Heart right ventricle (tissue), 16 donors: ENCODE measurements around the gene RBM24. TPM values are rescaled to one million over a fixed set of nuclear protein-coding genes. Genes with fewer than 3 reads are reported as not detected.

Experiments
- ATAC-seq, 8 donors: fragments of 200-7000 bp; cut with Tn5 transposase; one replicate each; pipeline ENCODE4 v1.9.1; 2020; ENCODE audit warnings: mild to moderate bottlenecking in 8 of 8, moderate library complexity in 8 of 8, moderate number of reproducible peaks in 1 of 8
- DNase-seq, 2 donors: peaks; one replicate each; pipeline ENCODE4 v3.0.0-alpha.2; 2020
- H3K27ac ChIP-seq, 10 donors: fragments of 200-600 bp; sonication (generic) in 2 of 10; one replicate each; pipeline versions ENCODE4 v1.5.0 to v1.8.0; 2020 to 2022; ENCODE audit warnings: mild to moderate bottlenecking in 3 of 10
- H3K27me3 ChIP-seq, 7 donors: fragments of 200-600 bp; one replicate each; pipeline ENCODE4 v1.8.0; 2021 to 2022; ENCODE audit warnings: mild to moderate bottlenecking in 2 of 7
- H3K36me3 ChIP-seq, 9 donors: fragments of 200-600 bp; sonication (generic) in 1 of 9; one replicate each; pipeline versions ENCODE4 v1.5.0 to v1.8.0; 2020 to 2022; ENCODE audit warnings: mild to moderate bottlenecking in 2 of 9
- H3K4me1 ChIP-seq, 9 donors: fragments of 200-600 bp; sonication (generic) in 1 of 9; one replicate each; pipeline versions ENCODE4 v1.5.0 to v1.8.0; 2020 to 2022; ENCODE audit warnings: mild to moderate bottlenecking in 4 of 9
- H3K4me3 ChIP-seq, 10 donors: fragments of 200-600 bp; sonication (generic) in 2 of 10; one replicate each; pipeline versions ENCODE4 v1.5.0 to v1.8.0; 2020 to 2022; ENCODE audit warnings: mild to moderate bottlenecking in 7 of 10, moderate library complexity in 2 of 10
- H3K9me3 ChIP-seq, 11 donors: fragments of 200-600 bp in 10 of 11; sonication (generic) in 2 of 11; one replicate each; pipeline versions ENCODE4 v1.5.0 to v1.8.0; 2013 to 2022; ENCODE audit warnings: mild to moderate bottlenecking in 2 of 11, control low read depth in 1 of 11, moderate library complexity in 1 of 11
- CTCF ChIP-seq, 9 donors: fragments of 200-600 bp; sonication (generic) in 2 of 9; IDR thresholded peaks; one replicate each; pipeline versions ENCODE4 v1.5.0 to v1.8.0; 2021 to 2022; ENCODE audit warnings: antibody characterized with exemption in 9 of 9, mild to moderate bottlenecking in 5 of 9, moderate library complexity in 1 of 9
- WGBS, 2 donors: extraction: QIAGEN DNeasy Blood & Tissue Kit; methylation state at CpG; one replicate each; pipeline ENCODE4 v1.1.7; 2013; ENCODE audit warnings: inconsistent platforms in 1 of 2; 5-methylcytosine and 5-hydroxymethylcytosine counted together
- intact Hi-C, 10 donors: fragments of 100-400 bp; cut with DNase I; formaldehyde crosslinking; loops; one replicate each; pipeline versions ENCODE4 v1.11.1 to v1.14.2; 2022
- polyA plus RNA-seq, 2 donors: library from polyadenylated mRNA; stranded (reverse); fragments of 200-250 nt; gene quantifications; one replicate each; pipeline ENCODE4 v1.2.3, GENCODE V29; 2013
- total RNA-seq, 10 donors: library from RNA; stranded (reverse); fragmentation: NEBNext Ultra II Directional in 3 of 10; extraction: Animal tissue kit (Norgen Biotek cat#: 25700) in 3 of 10; gene quantifications; one replicate each; pipeline versions ENCODE4 v1.2.1 to v1.2.4, GENCODE V29; 2021 to 2023
- donor health status: Arrhythmogenic right ventricular cardiomyopathy.
- donor health status: ischemic (EF 13 %, LVEDD 7.1; RV severe dilation, severe dysfunction).
- donor health status: healthy with polysubstance abuse.
- donor health status: DM: no; HTN: yes; CAD: no.
- donor health status: DM: no; HTN: no; CAD: no.
- donor health status: ischemic (EF 25% LVEDD 6.9; RV normal size, moderate dysfunction).
- donor health status: ischemic (EF 25% LVEDD 5.7; RV mildly dilated, moderate dysfunction).
- donor health status: healthy.
- donor health status: DM: yes; HTN: yes; CAD: no.
- donor health status: Ischemic cardiomyopathy.
- donor health status: ischemic (EF 35%, LVEDD 5.7; RV mildly dilated, moderate dysfunction).
- donor health status: nonischemic (EF 11% LVEDD 7.7; RV severe dilation, severe dysfunction).
- donor health status: DM: yes; HTN: yes; CAD: no.
- donor health status: PGD.
- donor health status: ischemic (EF 29% LVEDD 5.4; RV normal size, mild dysfunction).
- donor health status: nonischemic (EF 23%, LVEDD 6.1; RV moderate dilation, normal function).

RBM24 gene
- total and polyA plus RNA-seq, 12 donors, result 62.4 to 317 (median 194) TPM

- Histone ChIP-seq H3K4me3 (no peak overlapping the region), H3K4me1 (peaks cover 0 to 23% (median 5%) of the 10 kb centered on the region in 9 donors), H3K27ac (peak overlapping the region in 8 of 10 donors; percentile 36 to 84 (median 60)), H3K36me3 (no peaks in the 10 kb centered on the region), H3K9me3 (no peaks in the 10 kb centered on the region), H3K27me3 (no peaks in the 10 kb centered on the region)
- no peak for DNase-seq
- TF ChIP-seq CTCF (IDR thresholded peaks at IDR 0.05), result no peak
- WGBS, 2 donors, result 32 to 50% methylated on average over 3 of the region's 3 CpGs
- peak in 7 of 8 donors; percentile 48 to 85 (median 76) for ATAC-seq
- intact Hi-C loops, result loop anchor here in 2 of 10 donors (5.0 to 10.0 kb wide), 2 partner anchors 43 to 105 kb away; no protein-coding TSS in a partner anchor
These were observed 11.3 kb upstream of the RBM24 start for GRCh38 chr6:17269840-17270239.

GRCh38 chr6:17271628-17272027 lies 9.5 kb upstream of the RBM24 start:
- Histone ChIP-seq H3K4me1 (peaks cover 0 to 23% (median 5%) of the 10 kb centered on the region in 9 donors), H3K27me3 (no peaks in the 10 kb centered on the region), H3K27ac (peak overlapping the region in 7 of 10 donors; percentile 4 to 91 (median 62)), H3K36me3 (no peaks in the 10 kb centered on the region), H3K4me3 (no peak overlapping the region), H3K9me3 (no peaks in the 10 kb centered on the region)
- TF ChIP-seq CTCF (IDR thresholded peaks at IDR 0.05), result no peak
- WGBS, 2 donors, result 73 to 75% methylated on average over 3 of the region's 3 CpGs
- intact Hi-C loops, result loop anchor here in 1 of 10 donors (10.0 kb wide), 1 partner anchor 107 kb away; no protein-coding TSS in a partner anchor
- ATAC-seq (no peak), DNase-seq (no peak)

GRCh38 chr6:17276766-17277165 lies 4.4 kb upstream of the RBM24 start:
- TF ChIP-seq CTCF (IDR thresholded peaks at IDR 0.05), result no peak
- ATAC-seq (peak in 7 of 8 donors; percentile 48 to 81 (median 61)), DNase-seq (peak in 1 of 2 donors; percentile 47)
- 46 to 54% methylated on average over 3 of the region's 3 CpGs for WGBS, 2 donors
- Histone ChIP-seq H3K9me3 (no peaks in the 10 kb centered on the region), H3K27me3 (peaks cover 0 to 36% (median 0%) of the 10 kb centered on the region in 7 donors), H3K27ac (peak overlapping the region; percentile 69 to 96 (median 89)), H3K36me3 (no peaks in the 10 kb centered on the region), H3K4me1 (peaks cover 0 to 11% (median under 1%) of the 10 kb centered on the region in 9 donors), H3K4me3 (peak overlapping the region in 4 of 10 donors; percentile 7 to 24 (median 12))
- intact Hi-C loops, result loop anchor here in 2 of 10 donors (5.0 to 10.0 kb wide), 2 partner anchors 109 to 112 kb away; no protein-coding TSS in a partner anchor

DNA sequence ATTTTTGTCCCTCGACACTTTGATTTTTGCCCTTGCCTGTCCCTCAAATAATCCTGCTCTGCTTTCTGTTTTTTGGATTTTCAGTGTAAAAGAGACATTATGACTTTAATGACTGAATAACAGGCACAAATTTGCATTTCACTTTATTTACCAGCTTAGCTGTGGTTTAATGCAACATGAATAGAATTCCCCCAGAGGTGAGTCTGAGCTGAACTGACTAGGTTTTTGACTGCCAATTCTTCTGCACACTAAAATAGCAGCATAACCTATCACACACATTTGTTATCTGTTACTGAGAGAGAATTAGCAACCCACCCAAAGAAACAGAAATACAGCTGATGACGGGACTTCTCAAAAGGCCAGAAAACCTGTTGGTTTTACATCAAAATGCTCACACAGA lies 3.9 kb upstream of the RBM24 start:
- 55 to 65% methylated on average over 2 of the region's 2 CpGs for WGBS, 2 donors
- DNase-seq (no peak), ATAC-seq (peak in 4 of 8 donors; percentile 31 to 71 (median 64))
- H3K27me3 ChIP-seq, result peaks cover 0 to 41% (median 0%) of the 10 kb centered on the region in 7 donors
- H3K27ac ChIP-seq, result peak overlapping the region; percentile 69 to 96 (median 89)
- H3K4me1 ChIP-seq, result peaks cover 0 to 11% (median 3%) of the 10 kb centered on the region in 9 donors
- TF ChIP-seq CTCF (IDR thresholded peaks at IDR 0.05), result peak in 1 of 9 donors; percentile 6
- no peaks in the 10 kb centered on the region for H3K9me3 ChIP-seq
- intact Hi-C loops, result loop anchor here in 2 of 10 donors (5.0 to 10.0 kb wide), 2 partner anchors 110 to 112 kb away; no protein-coding TSS in a partner anchor
- peak overlapping the region in 4 of 10 donors; percentile 7 to 24 (median 12) for H3K4me3 ChIP-seq
- no peaks in the 10 kb centered on the region for H3K36me3 ChIP-seq
